DMS153 treated with DMSO at 0.1 percent for 48 hours (cell line): ENCODE measurements around the gene KIF6.

Experiments used
- DNase-seq: peaks from one replicate; lab custom pipeline; 2025; ENCODE audit not compliant: unreplicated experiment; lab: John Stamatoyannopoulos, UW

The KIF6 gene

DNA sequence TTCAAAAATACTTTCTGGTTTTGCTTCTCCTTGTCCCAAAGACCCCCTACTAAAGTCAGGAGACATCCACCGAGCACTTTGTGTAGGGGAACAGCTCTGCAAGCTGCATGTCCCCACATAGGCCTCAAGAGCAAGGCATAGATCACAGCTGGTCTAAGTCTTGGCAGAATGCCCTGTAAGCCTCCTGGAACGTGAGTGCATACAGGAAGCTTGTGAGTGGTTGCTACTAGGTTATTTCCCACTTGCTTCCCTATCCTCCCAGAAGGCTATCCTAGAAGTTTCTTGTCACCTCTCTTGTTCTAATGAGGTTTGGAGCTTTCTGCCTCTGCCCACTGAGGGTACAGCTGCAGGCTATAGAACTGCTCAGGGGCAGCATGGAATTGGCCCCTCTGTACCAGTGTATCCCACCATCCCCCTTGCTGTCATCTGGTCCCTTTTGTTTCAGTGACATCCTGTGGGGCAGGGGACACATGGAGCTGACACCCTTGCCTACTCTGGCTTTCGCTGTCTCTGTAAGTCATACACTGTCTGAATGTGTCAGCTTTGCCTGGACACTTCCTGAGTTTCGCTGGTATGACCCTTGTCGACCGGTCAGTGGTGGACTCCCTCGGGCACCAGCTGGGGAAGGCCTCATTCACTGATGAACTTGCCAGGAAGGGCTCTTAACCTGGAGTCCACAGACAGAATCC is 367.1 kb downstream of the KIF6 start:
- DNase-seq: peak; percentile 68

GRCh38 chr6:39353698-39354315 is 371.4 kb downstream of the KIF6 start:
- DNase-seq: no peak

DNA sequence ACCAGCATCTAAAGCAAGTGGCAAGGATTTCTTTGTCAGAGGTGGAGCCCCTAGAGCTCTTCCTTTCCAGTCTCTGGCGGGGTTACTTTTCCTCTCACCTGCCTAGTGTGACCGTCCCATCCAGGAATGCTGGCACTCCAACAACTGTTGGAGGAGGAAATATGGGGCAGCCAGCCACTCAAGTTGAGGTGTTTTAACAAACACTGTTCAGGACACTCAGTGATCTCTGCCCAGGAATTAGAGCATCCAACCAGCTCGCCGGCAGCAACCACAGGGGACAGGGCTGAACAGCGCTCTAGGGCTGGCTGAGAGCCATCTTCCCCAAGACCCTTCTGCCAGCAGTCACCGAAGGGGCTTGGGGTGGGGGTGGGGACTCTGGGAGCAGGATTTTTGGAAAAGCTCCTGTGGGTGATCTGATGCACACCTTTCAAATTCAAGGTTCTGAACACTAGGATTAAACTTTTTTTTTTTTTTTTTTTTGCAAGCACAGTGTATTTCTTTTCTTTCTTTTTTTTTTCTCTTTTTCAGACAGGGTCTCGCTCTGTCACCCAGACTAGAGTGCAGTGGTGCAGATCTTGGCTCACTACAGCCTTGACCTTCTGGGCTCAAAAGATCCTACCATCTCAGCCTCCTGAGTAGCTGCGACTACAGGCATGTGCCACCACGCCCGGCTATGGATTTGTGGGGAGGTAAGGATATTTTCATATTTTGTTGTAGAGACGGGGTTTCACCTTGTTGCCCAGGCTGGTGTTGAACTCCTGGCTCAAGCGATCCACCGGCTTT is 374.3 kb downstream of the KIF6 start:
- no peak for DNase-seq

- DNase-seq: no peak
These were observed 376.5 kb downstream of the KIF6 start for GRCh38 chr6:39348740-39349139.

- peak; percentile 27 for DNase-seq
These were observed 377.2 kb downstream of the KIF6 start for GRCh38 chr6:39347906-39348585.

GRCh38 chr6:39347206-39347605 is 378.0 kb downstream of the KIF6 start:
- no peak for DNase-seq

GRCh38 chr6:39344821-39345280 is 380.4 kb downstream of the KIF6 start:
- DNase-seq: no peak

DNA sequence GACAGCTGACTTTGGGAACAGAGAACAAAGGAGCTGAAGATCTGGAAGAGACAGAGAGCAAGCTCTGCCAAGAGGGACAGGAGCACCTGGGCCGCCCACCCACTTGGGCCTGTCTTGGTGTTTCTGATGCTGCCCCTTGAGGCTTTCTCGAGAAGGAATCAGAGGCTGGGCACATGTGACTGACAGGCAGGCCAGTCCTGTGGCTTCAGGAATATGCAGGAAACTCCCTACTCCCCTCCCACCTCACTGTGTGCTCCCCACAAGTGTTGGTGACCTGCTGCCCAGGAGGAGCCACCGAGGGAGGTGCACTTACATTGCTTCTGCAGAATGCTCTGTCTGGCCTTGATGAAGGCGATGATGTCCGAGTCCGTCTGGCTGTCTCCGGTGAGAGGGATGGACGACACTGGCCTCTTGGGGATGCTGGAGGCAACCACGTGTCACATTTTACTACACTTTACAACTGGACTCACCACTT is 381.8 kb downstream of the KIF6 start:
- DNase-seq: no peak

DNA sequence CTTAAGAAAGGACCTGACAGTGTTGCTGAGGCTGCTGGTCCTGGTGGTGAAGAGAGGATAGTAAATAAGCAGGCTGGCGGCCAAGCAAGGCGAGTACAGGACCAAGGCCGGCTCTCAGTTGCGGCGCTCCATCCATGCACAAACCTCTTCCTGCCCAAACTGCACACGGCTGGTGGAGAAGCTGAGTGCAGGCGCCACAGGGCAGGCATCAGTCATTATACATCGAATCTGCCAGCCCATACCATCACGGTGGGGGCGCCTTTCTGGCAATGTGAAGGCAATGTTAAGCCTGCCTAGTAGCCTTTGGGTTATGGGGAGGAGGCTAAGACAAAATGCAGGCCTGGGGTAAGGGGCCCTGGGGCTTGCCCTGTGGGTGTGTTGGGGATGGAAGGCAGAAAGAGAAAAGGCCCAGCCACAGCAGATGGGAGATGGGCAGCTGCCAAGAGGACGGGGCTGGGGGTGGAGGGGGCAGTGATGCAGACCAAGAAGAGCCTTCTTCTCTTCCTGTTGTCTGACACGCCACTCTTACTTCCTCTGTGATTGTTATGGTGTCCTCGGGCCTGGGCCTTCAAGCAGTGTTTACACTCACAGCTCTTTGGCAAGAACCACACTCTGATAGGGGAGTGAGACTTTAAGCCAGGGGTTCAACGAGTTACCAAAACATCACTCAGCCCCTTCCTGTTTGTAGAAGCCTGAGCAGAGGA is 382.4 kb downstream of the KIF6 start:
- DNase-seq: no peak

DNA sequence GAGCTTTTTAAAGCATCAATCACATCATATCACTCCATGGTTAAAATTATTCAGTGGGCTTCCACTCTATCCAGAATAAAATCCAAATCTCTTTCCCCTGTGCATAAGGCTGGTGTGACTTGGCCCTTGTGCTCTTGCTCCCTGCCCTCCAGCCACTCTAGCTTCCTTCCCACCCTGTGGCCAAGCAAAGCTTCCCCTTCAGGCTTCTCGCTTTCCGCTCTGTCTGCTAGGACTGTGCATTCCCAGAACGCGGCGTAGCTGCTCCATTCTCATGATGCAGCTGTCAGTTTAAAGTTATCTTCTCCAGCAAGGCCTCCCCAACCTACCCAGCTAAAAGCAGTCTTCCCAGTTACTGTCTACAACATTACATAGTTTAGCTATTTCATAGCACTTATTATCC is 383.3 kb downstream of the KIF6 start:
- no peak for DNase-seq

- DNase-seq: no peak
These were observed 383.9 kb downstream of the KIF6 start for GRCh38 chr6:39341352-39341751.

DNA sequence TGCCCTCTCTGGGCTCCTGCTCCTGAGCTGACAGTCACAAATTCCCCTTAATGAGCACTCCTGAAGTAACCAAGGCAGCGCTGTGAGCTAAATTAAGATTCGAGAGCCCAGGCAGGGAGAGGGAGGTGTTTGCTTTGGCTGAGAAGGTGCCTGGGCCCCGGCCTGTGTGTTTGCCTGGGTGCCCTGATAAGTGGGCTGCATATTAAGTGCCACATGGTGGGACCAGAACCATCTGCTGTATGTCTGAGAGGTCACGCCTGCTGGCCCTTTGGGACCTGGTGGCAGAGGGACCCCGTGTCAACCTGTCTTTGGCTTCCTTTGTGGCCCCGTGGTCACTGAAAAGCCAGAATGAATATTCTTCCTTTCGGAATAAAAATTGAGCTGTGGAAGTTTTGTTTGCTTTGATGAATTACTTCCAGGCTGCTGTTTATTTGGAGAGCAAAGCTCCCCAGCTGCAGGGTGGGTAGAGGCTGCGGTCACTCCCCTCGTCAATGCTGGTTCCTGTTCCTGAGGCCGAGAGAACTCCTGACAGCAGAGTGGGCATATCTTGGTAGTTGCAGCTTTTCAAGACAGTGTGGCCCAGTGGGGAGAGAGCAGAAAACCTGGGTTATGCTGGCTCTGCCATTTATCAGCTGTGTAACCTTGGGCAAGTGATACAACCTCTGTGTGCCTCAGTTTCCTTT is 385.2 kb downstream of the KIF6 start:
- DNase-seq: peak; percentile 46

DNA sequence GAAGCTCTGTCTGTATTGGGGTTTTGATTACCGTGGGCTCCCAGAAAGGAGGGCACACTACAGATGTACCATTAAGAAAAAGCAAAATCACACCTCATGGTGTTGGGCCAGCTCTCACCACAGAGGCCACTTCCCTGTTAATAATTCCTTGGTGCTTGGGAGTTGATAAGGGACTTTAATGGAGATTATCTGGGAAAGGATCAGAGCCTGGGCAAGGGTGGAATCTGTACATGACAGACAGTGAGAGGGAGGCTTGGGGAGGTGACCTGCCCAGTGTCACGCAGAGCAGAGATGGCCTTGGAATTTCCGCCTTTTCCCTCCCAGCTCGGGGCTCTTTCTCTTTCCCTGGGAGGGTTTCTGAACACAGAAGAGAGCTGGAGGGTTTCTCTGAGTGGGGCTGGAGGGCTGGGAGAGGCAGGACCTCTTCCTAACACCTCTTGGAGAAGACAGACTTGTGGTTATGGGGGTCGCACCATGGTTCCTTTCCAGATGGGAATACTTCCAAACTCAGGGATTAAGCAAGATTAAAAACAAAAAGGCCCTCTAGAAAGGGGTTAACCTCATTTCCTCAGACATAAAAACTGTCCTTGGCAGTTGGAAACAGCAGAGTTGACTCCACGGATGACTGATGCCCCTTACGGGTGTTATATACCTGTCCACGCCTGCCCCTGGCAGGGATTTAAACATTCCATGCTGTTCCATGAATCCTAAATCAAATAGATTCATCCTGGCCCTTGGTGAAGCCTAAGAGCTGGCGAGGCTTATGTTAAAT is 385.9 kb downstream of the KIF6 start:
- no peak for DNase-seq

GRCh38 chr6:39338397-39338796 is 386.8 kb downstream of the KIF6 start:
- DNase-seq: no peak

GRCh38 chr6:39335780-39336545 is 389.2 kb downstream of the KIF6 start:
- DNase-seq: no peak

DNA sequence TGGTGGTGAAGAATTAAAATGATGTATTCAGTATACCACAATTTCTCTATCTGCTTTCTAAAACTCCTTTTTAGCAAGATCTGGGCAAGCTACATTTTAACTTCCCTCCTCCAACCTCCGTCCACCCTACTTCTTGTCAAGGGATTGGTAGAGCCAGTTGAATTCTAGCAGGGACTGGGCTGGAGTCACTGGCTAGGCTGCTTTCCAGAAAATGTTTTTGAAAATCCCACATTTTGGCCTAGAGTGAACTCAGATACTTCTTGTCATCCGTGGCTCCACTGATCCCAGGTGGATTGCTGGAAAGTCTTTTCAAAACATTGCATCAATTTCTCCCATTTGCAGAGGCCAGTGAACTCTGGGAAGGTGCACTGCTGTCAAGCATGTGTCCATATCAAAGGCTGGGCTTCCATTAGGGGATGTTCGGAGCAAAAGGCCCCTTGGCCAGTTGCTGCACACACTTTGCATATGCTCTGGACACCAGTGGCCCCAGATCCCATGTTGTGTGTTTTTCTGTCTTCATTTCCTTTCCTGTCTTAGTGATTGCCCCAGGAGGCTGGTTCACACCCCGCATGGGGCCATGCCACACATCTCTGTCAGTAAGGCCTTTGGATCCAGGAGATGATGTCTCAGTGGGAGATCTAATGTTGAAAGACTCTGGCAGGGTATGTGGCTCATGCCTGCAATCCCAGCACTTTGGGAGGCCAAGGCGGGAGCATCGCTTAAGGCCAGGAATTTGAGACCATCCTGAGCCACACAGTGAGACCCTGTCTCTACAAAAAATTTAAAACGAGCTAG is 391.4 kb downstream of the KIF6 start:
- no peak for DNase-seq

- peak; percentile 39 for DNase-seq
These were observed 394.7 kb downstream of the KIF6 start for GRCh38 chr6:39330476-39330875.

DNA sequence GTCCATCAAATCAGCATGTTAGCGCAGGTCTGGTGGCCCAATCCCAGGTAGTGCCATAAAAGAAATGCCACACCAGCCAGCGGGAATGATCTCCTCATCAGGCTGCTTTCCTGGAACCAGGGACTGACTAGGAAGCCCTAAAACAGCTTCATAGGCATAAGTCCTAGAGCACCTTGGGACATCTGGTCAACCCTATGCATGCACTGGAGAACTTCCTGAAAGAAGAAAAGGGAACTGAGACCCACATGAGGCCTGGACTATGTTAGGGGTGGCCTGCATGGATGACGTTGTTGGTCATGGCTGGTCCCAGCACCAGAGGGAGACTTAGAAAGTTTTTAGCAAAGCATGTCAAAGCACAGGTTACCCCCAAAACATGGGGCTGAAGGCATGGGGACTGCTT is 395.2 kb downstream of the KIF6 start:
- DNase-seq: no peak
